HG02798 (cell line): ENCODE measurements around the gene CCDC8.
"Not testable (repeated sequence)": the region's sequence is repeated elsewhere in the genome, so short reads cannot be mapped to it uniquely, and the experiment has no call there.

Experiments used
- ATAC-seq: cut with Tn5 transposase; IDR thresholded peaks from one replicate; pipeline ENCODE4 v1.9.1; 2021; ENCODE audit warnings: mild to moderate bottlenecking; ENCODE audit not compliant: unreplicated experiment, poor library complexity

CCDC8 gene

DNA sequence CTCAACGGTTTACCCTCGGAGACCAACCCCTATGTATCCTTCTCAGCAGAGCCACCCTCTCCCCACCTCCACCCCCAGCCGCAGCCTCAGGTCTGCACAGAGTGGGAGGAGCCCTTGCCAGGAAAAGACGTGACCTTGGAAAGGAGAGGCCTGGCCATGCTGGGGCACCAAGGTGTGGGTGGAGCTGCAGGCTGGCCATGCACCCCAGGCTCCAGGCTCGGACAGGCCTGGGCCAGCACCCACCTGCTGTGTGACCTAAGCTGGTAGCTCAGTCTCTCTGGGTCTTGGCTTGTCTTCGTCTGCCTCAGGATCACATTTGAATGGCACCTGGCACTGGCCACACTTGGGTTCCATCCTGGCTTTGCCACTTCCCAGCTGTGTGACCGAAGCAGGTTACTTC is 29.5 kb downstream of the CCDC8 start:
- no peak for ATAC-seq

DNA sequence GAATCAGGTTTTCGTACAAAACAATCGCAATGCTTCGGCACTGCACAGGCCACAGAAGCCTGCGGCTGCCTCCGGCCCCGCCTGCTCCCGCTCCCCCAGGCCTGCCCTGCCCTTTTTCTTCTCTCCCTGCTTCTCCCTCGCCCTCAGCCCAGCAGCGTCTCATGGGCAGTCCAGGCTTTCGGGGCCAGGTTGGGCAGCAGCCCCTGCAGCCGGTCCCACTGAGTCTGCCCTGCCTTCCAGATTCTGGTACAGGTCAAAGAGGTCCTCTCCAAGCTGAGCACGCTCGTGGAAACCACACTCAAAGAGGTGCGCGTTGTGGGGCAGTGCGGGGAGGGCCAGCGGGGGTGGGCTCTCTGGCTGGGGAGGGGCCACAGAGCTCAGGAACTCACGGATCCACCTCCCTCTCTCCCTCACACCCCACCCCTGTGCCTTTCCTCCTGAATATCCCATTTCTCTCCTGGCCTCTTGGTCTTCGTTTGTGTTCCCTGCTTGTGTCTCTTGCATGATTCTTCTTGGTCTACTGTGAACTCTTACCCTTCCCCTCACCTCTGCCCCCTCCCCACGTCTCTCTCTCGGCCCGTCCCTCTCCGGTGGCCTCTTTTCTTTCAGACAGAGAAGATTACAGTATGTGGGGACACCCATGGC is 30.1 kb downstream of the CCDC8 start:
- ATAC-seq: no peak

DNA sequence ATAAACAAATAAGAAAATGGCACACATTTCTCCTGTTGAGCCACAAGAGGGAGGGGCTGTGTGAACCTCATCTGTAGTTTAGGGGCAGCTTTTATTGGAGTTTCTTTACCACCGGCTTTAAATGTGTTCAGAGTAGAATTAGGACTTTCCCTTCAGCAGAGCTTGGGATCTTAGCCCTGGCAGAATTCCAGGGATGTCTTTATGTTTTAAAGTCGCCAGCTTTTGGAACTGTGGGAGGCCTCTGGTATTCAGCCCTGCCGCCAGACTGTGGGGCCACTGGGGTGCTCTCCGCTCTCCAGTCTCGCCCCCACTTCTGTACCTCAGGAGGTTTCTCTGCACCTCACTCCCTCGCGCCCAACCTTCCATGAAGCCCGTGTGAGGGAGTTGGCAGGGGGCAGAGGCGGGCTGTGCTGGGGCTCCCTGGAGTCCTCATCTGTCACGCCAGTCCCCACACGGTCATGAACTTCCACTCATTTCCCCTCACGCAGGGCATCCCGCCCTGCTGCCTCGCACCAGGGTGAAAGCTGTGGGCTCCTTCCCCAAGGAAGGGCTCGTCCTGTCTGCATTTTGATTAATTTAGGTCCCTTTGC is 31.5 kb downstream of the CCDC8 start:
- ATAC-seq: no peak

DNA sequence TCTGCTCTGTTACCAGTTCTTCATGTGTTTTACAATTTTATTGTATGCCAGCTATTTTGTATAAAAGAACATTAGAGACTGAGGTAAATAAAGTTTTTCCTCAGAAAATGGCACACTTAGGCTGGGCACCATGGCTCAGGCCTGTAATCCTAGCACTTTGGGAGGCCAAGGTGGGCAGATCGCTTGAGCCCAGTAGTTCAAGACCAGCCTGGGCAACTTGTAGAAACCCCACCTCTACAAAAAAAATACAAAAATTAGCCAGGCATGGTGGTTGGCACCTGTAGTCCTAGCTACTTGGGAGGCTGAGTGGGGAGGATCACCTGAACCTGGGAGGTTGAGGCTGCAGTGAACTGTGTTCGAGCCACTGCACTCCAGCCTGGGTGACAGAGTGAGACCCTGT is 32.0 kb downstream of the CCDC8 start:
- no peak for ATAC-seq

GRCh38 chr19:46380690-46381089 is 32.7 kb downstream of the CCDC8 start:
- ATAC-seq: no peak

DNA sequence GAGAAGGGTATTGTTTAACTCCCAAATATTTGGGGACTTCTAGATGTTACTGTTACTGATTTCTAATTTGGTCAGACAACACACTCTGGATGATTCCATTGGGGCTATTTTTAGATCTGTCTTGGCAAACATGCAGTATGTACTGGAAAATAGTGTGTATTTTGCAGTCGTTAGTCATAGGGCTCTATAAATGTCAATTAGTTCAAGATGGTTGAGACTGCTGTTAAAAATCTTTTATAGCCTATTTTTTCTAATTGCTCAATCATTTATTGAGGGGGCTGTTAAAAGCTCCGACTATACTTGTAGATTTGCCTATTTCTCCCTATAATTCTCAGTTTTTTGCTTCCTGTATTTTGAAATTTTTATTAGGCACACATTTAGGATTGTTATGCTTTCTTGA is 35.1 kb downstream of the CCDC8 start:
- ATAC-seq: no peak

- ATAC-seq: no peak
Measured at GRCh38 chr19:46376241-46377153, 36.9 kb downstream of the CCDC8 start.

GRCh38 chr19:46375476-46376067 is 37.8 kb downstream of the CCDC8 start:
- not testable (repeated sequence) for ATAC-seq

DNA sequence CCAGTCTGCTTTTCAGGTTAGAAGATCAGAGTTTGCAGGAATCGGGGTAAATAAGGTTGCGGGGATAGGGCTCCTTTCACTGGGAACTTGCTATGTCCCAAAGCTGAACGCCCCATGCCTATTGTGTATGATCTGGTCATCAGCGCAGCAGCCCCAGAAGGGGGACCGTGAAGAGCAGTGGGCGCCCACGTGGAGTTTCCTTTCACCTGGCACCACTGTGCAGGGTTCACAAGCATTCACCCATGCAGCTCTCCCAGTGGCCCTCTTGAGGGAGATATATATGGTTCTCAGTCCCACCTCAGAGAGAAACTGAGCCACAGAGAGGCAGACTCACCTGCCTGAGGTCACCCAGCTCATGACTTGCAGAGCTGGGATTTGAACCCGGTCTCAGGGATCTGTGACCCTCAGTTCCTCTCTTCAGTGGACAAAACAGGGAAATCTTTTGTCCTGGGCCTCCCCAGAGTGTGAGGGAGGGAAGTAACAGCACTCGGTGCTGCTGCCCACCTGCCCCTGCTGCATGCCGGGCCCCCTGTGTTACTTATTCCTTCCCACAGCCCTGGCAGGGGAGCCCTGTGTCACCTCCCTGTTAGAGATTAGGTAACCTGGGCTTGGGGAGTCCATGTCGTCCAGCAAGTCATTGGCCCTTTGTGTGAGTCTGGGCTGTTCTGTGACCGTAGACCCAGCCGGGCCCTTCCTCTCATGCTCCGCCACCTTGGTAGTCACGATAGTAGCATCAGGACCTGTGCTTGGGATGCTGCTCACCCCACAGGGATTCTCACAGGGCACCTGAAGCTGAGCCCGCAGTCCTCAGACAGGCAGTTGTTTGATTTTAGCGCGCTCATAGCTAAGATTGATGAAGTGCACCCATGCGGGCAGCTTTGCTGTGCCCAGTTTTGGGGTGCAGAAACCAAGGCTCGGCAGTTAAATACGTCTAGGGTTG is 38.6 kb downstream of the CCDC8 start:
- no peak for ATAC-seq

- ATAC-seq: no peak
Measured at GRCh38 chr19:46373491-46374359, 39.6 kb downstream of the CCDC8 start.

GRCh38 chr19:46372901-46373490 is 40.4 kb downstream of the CCDC8 start:
- ATAC-seq: no peak

DNA sequence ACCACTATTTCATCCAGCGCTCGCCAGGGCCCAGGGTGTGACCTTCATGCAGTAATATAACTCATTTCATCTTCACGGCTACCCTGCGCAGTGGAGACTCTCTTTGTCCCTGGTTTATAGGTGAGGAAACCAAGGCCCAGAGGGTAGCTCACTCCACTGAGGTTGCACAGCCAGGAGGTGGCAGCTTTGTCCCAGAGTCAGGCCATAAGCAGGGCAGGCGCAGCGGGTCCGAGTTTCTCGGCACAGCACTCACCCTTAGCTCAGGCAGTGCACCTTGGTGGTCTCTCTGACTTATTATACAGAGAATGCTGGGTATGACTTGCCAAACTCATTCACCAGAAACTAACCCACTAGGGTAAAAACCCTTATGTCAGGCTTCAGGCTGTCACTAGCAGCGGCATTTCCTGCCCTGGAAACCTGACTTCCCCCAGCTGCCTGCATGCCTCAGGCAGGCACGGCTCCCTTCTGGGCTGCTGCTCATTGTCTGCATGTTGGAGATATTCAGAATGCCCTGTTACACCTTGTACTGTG is 41.9 kb downstream of the CCDC8 start:
- ATAC-seq: no peak

- ATAC-seq: no peak
Measured at GRCh38 chr19:46369817-46370216, 43.5 kb downstream of the CCDC8 start.

GRCh38 chr19:46368116-46368515 is 45.2 kb downstream of the CCDC8 start:
- no peak for ATAC-seq

DNA sequence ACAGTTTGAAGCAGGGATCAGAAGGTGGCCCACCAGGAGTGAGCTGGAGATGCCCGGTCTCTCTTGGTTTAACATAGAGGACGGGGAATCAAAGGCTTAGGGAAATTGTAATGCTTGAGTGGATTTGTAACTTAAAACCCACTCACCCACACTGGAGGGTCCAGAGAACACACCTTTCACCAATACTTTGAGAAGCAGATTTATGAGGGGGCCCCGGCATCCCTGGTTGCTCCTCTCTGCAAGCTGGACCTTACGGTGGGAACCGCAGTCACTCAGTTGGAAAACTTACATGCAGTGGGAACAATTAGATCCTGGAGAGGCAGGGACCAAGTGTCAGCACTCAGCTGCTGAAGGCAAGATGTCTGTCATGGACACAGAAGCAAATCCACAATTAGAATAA is 45.9 kb downstream of the CCDC8 start:
- ATAC-seq: no peak

DNA sequence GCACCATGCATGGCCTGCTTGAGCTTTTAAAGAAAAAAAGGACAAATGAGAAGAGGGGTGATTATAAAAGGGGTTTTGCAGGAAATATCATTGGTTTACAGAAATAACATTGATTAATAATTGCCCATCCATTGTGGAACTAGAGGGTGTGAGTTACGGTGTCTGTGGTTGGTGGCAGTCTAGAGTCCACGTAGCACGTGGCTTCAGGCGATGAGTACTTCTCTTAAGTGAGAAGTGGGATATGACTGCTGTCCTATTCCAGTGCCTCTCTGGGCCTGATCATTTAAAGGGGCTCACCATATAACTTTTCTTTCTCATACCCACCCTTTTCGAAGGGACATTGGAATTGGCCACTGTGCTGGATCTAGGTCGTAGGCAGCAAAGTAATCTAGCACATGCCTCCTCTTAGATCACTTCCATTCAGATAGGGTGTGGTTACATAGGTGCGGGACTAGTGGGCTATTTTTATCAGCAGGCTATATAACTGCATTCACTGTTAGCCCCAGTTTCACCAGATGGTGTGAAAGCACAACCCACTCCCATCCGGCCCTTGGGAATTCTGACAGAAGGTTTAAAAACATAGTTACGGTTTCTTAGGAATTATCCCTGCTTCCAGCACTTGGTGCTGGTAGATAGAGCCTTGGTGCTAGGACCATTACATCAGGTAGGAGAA is 46.6 kb downstream of the CCDC8 start:
- ATAC-seq: no peak

DNA sequence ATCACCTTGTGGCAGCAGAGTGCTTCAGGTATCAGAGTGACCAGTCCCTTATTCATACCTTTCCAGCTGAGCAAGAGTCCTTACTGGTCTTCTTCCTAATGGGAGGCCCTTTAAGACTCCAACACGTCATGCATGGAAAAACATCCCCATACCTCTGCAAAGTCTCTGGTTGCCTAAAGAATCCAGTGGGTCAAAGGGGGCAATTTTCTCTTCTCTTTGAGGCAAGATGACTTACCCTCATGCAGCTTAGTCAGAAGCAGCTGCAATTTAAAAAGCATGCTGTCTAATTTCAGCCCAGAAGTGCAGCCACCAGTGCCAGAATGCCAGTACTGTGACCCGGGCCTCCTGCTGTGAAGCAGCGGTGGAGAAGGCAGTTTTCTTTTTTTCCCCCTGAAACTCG is 47.8 kb downstream of the CCDC8 start:
- no peak for ATAC-seq

- no peak for ATAC-seq
Measured at GRCh38 chr19:46364359-46364758, 49.0 kb downstream of the CCDC8 start.
